HG03432 (cell line): Measurements from ENCODE around the gene CFAP74.

Source experiments
- ATAC-seq: cut with Tn5 transposase; IDR thresholded peaks from one replicate; pipeline ENCODE4 v1.9.1; 2021; ENCODE audit warnings: mild to moderate bottlenecking, moderate library complexity; ENCODE audit not compliant: unreplicated experiment

CFAP74 gene

GRCh38 chr1:1918901-1919303 is 84.7 kb downstream of the CFAP74 start, which contains the start of gene TMEM52:
TSS of gene TMEM52 (minus strand) at chr1:1919279. CDS start at chr1:1919265, 14 bp downstream.
- no peak for ATAC-seq

GRCh38 chr1:1917995-1918900 is 85.3 kb downstream of the CFAP74 start:
- no peak for ATAC-seq

GRCh38 chr1:1917304-1917976 is 86.1 kb downstream of the CFAP74 start:
- ATAC-seq = no peak

GRCh38 chr1:1916851-1917251 is 86.7 kb downstream of the CFAP74 start:
- ATAC-seq = no peak

GRCh38 chr1:1915911-1916840 is 87.4 kb downstream of the CFAP74 start:
- no peak for ATAC-seq

DNA sequence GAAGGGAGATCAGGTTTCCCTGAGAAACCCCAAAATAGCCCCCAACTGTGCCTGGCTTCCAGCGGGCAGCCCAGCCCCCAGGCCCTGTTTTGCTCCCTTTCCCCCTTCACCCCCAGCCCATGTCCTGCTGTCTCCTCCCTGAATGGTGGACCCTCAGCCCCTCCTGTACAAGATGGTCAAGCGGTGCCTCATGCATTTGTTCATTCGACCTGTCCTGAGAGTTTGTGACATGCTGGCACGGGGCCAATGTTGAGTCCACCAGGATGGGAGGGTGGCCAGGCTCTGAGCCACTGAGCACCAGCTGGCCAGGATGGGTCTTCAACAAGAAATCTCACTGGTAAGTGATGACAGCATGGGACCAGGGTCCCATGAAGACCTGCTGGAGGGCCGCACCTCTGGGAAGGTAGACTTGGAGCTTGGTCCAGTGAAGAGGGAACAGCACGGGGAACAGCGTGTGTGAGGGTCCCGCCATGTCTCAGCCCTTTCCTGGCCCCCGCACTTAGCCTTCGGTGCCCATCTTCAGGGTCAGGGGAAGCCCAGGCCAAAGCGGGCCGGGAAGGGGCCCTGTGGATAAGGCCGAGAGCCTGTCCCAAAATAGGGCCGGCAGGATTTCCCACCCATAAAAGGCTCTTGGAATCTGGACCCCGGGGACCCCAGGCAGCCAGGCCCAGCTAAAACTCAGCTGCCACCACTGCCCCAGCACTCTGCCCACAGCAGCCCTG is 88.5 kb downstream of the CFAP74 start, which contains the start of gene CALML6:
Gene CALML6 (plus strand): TSS at position 290 of the 722 bp plus-strand sequence. CDS start 21 bp downstream, at position 311.
- no peak for ATAC-seq

DNA sequence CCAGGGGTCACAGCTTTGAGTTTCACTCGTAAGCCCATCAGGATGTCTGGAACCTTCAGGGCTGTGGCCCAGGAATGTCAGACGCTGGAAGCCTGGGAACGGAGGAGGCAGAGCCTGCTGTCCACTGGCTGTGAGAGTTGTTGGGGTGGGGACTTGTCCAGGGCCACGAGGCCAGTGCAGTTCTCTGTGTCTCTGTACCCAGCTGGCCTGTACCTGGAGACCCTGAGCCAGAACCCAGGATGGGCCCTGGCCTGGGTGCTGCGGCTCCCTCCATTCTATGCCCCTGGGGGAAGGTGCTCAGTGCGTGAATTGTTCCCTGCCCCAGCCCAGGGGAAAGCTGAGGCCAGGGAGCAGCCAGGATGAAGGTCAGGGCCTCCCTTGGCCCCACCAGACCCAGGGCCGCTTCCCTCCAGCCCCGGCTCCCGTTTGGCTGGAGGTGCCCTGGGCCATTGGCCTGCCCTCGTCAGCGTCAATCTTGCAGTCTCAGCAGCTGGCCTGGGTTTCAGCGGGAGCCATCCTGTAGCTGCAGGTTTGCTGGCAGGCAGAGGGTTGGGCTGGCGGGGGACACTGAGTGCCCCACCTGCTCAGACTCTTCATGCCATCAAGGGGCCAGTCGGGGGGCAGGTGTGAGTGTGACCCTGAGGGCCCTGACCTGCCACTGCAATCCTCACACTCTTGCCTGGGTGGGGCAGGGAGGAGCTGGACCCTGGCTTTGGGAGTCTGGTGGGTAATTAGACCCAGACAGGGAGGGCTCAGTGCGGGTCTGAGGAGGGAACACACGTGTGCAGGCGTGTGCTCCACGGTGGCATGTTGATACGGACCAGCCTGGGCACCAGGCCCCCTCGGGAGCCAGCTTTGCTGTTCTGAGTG is 89.2 kb downstream of the CFAP74 start:
- ATAC-seq = no peak

DNA sequence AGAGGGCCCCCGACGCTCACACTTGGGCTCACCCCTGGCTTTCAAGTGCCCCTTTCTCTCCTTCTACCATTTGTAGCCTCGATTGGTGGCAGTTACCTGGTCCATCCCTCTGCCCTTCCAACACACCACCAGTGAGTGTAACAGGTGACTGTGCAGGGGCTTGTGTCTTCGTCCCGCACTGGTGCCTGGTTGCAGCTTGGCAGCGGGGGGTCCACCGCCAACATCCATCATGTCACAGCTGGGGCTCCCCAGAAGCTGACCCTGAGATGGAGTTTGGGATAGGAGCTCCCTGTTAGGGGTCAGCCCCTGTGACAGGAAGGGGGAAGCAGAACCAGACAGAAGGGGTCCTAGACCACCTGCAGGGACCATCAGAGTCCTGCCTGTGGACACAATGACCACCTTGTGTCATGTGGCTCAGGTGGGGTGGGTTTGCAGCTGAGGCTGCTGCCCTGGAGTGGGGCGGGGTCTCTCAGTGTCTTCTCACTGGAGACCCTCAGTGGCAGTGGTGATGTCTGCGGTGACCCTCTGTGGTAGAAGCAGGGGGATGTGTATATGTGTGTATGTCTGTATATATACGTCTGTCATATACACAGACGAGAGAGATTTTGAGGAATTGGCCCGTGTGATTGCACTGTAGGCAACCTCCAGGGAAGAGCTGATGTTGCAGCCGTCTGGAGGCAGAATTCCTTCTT is 92.1 kb downstream of the CFAP74 start:
- no peak for ATAC-seq

DNA sequence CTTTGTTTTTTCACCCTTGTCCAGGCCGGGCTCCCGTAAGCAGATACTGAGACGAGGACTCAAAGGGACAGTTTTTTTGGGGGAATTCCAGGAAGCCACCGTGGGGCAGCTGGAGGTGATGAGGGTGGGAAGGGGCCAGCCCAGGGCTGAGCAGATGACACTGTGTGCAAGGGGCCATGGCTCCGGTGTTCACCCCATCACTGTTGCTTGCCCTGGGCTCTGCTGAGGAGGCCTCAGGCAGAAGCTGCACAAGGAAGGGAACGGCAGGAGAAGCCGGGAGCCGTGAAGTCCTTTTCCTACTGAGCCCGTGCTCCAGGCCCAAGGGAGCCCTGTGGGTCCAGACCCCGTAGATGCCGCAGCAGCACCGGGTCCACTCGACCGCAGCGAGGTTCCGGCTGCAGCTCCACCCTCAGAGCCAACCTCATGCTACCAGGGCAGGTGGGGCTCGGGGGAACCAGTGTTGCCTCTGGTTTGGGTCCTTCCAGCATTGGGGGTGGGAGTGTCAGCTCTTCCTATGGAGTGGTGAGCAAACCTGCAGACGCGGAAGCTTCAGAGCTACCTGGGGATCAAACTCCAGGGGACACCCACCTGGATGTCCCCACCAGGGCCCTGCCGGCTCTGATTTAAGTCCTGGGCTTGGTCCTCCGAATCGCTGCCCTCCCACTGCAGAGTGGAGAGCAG is 92.8 kb downstream of the CFAP74 start:
- no peak for ATAC-seq

- ATAC-seq = no peak
Measured at GRCh38 chr1:1910033-1910465, 93.5 kb downstream of the CFAP74 start.

- ATAC-seq = peak; percentile 21
Measured at GRCh38 chr1:1908506-1908791, 95.1 kb downstream of the CFAP74 start.

- ATAC-seq = no peak
Measured at GRCh38 chr1:1907098-1907736, 96.4 kb downstream of the CFAP74 start.

- ATAC-seq = no peak
Measured at GRCh38 chr1:1906185-1907097, 97.1 kb downstream of the CFAP74 start.

DNA sequence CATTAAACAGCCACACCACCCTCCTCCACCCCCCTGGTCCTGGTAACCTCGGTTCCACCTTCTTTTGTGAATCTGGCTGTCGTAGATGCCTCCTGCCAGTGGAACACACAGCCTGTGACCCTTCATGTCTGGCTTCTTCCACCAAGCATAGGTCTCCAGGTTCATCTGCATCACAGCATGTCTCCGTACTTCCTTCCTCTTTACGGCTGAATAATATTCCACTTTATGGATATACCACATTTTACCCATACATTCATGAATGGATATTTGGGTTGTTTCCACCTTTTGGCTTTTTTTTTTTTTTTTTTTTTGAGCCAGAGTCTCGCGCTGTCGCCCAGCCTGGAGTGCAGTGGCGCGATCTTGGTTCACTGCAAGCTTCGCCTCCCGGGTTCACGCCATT is 100.4 kb downstream of the CFAP74 start:
- no peak for ATAC-seq

DNA sequence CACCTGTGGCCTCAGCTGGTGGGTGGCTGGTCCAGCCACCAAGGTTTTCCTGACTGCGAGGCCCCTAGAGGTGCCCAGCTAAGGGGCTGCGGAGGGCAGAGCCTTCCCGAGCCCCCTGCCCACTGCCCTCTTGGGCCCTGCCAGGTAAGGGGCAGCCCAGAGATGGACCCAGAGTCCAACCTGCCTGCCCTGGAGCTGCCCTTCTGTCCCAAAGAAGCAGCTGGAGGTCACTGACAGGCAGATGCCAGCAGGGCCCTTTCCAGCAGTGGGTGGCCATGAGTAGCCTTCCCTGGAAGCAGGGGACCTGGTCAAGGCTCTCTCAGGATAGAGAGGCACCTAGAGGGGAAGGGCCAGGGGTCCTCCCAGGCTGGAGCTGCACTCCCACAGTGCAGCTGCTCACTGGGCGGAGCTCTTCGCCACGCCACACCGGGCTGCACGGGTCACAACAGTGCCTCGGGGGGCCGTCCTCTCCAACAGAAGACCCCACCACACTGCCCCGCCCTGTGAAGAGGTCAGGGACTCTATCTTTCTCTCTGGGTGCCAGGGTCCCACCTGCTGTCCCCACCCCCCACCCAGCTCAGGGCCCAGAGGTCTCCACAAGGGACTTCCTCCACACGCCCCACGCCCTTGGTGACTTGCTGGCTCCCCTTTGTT is 101.8 kb downstream of the CFAP74 start:
- no peak for ATAC-seq
